HG02943 (cell line): Measurements from ENCODE around the gene BRD8.
"Not testable (repeated sequence)": the region's sequence is repeated elsewhere in the genome, so short reads cannot be mapped to it uniquely, and the experiment has no call there.

ENCODE experiments used
- ATAC-seq: cut with Tn5 transposase; IDR thresholded peaks from one replicate; pipeline ENCODE4 v1.9.1; 2021; ENCODE audit warnings: mild to moderate bottlenecking, low read depth, moderate library complexity; ENCODE audit not compliant: unreplicated experiment

The BRD8 gene

GRCh38 chr5:138169124-138169523 lies 9.3 kb downstream of the BRD8 start:
- no peak for ATAC-seq

GRCh38 chr5:138163721-138164120 lies 14.7 kb downstream of the BRD8 start:
- no peak for ATAC-seq

GRCh38 chr5:138160706-138161105 lies 17.7 kb downstream of the BRD8 start:
- ATAC-seq: no peak

- no peak for ATAC-seq
Observed at GRCh38 chr5:138159666-138160065, 18.8 kb downstream of the BRD8 start.

- no peak for ATAC-seq
Observed at GRCh38 chr5:138157626-138158025, 20.8 kb downstream of the BRD8 start.

GRCh38 chr5:138155977-138156376 lies 22.5 kb downstream of the BRD8 start:
- ATAC-seq: not testable (repeated sequence)

GRCh38 chr5:138149530-138149929 lies 28.9 kb downstream of the BRD8 start:
- ATAC-seq: no peak

GRCh38 chr5:138148811-138149210 lies 29.6 kb downstream of the BRD8 start:
- ATAC-seq: no peak

- not testable (repeated sequence) for ATAC-seq
Observed at GRCh38 chr5:138143578-138143977, 34.9 kb downstream of the BRD8 start.

GRCh38 chr5:138141734-138142133 lies 36.7 kb downstream of the BRD8 start:
- ATAC-seq: no peak

GRCh38 chr5:138140268-138140667 lies 38.2 kb downstream of the BRD8 start:
- ATAC-seq: no peak

- ATAC-seq: no peak
Observed at GRCh38 chr5:138139781-138140090, 38.7 kb downstream of the BRD8 start.

- no peak for ATAC-seq
Observed at GRCh38 chr5:138138949-138139780, 39.3 kb downstream of the BRD8 start, which contains the start of gene NME5. TSS of gene NME5 (minus strand) at chr5:138139428. CDS start at chr5:138138780, 648 bp downstream.

GRCh38 chr5:138132543-138132942 lies 45.9 kb downstream of the BRD8 start:
- no peak for ATAC-seq

- ATAC-seq: no peak
Observed at GRCh38 chr5:138129347-138129746, 49.1 kb downstream of the BRD8 start.

GRCh38 chr5:138128334-138128733 lies 50.1 kb downstream of the BRD8 start:
- ATAC-seq: no peak

GRCh38 chr5:138115254-138115653 lies 63.2 kb downstream of the BRD8 start:
- no peak for ATAC-seq

- ATAC-seq: no peak
Observed at GRCh38 chr5:138111937-138112336, 66.5 kb downstream of the BRD8 start.

- no peak for ATAC-seq
Observed at GRCh38 chr5:138111181-138111580, 67.2 kb downstream of the BRD8 start.

- no peak for ATAC-seq
Observed at GRCh38 chr5:138110266-138110963, 68.0 kb downstream of the BRD8 start.

GRCh38 chr5:138109463-138110265 lies 68.8 kb downstream of the BRD8 start:
- no peak for ATAC-seq
